Endometrium (tissue), 2 donors: ENCODE results near the gene KIF11.

Experiments used
- FAIRE-seq: peaks from 2 replicates; lab custom pipeline; 2012; peaks lifted over from hg19 to GRCh38; lab: Jason Lieb, UNC
- donor health status: control.
- donor health status: control.

KIF11 gene

GRCh38 chr10:92678206-92678605 lies 85.3 kb downstream of the KIF11 start:
- no peak for FAIRE-seq

GRCh38 chr10:92681306-92681834 lies 88.4 kb downstream of the KIF11 start:
- no peak for FAIRE-seq

GRCh38 chr10:92688573-92688926 lies 95.6 kb downstream of the KIF11 start:
- no peak for FAIRE-seq

DNA sequence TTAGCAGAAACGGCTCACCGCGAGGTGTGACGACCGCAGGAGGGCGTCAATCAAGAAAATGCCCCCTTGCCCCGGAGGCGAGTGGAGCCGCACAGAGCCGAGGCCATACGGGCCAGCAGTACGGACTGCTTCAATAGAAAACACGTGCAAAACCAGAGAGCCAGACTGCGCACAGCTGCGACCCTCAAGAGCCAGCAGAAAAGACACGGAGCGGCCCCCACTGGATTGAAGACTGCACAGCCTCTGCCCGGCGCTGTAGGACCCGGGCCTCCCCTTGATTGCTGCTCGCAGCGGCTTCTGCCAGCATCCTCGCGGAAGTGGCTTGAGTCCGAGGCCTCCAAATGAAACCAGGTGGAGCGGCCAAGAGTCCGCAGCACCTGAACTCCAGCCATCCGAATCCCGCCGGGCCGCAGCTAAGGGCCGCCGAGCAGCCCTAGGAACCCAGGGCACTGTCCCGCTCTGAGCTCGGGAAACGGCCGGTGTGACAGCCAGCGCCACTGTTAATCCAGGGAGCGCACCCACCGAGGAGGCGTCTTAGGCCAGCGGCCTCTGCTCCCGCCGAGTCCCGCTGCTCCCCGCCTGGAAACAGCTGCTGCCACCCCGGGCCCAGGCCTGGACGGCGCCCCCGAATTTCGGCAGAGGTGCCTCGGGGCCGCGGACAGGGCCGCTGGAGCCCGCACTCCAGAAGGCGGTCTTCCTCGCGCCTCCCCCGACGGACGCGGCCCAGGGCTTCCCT lies 96.2 kb downstream of the KIF11 start:
- no peak for FAIRE-seq

DNA sequence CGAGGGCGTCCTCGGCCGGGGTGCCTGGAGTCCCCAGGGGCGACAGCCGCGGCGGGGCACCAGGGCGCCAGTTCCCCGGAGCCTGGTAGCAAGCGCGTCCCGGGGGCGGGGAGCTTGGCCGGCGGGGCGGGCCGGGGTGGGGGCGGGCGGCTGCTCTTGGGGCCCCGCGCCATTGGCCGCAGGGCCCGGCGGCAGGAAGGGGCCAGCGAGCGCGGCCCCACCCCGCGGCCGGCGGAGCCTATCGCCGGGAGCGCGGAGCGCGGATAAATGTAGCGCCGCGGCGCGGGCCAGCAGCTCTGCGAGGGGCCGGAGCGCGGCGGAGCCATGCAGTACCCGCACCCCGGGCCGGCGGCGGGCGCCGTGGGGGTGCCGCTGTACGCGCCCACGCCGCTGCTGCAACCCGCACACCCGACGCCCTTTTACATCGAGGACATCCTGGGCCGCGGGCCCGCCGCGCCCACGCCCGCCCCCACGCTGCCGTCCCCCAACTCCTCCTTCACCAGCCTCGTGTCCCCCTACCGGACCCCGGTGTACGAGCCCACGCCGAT lies 96.8 kb downstream of the KIF11 start, which contains the start of gene HHEX:
TSS of gene HHEX (plus strand) at position 293 of the 548 bp plus-strand sequence. CDS start at position 325, 32 bp downstream.
- no peak for FAIRE-seq

- FAIRE-seq = no peak
Observed at GRCh38 chr10:92690211-92690914, 97.4 kb downstream of the KIF11 start.

GRCh38 chr10:92690915-92691590 lies 98.1 kb downstream of the KIF11 start:
- FAIRE-seq = no peak

- no peak for FAIRE-seq
Observed at GRCh38 chr10:92691591-92692079, 98.7 kb downstream of the KIF11 start.

DNA sequence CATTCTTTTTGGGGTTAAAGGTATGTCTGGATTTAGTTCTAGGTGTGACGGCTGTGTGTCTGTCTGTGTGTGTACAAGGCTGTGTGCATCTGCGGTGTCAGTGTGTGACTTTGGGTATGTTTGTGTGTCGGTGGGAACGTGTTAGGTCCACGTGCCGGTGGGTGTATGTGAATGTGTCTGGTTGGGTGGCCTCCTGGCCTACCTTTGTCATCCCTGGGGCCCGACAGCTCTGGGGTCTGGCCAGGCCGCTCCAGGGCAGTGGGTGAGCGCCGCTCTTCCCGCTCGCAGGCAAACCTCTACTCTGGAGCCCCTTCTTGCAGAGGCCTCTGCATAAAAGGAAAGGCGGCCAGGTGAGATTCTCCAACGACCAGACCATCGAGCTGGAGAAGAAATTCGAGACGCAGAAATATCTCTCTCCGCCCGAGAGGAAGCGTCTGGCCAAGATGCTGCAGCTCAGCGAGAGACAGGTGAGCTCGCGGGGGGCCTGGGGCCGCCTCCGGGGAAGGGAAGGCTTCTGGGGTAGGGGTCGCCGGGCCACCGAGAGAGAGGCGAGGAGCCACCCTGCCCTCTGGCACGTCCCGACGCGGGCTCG lies 99.2 kb downstream of the KIF11 start:
- no peak for FAIRE-seq

DNA sequence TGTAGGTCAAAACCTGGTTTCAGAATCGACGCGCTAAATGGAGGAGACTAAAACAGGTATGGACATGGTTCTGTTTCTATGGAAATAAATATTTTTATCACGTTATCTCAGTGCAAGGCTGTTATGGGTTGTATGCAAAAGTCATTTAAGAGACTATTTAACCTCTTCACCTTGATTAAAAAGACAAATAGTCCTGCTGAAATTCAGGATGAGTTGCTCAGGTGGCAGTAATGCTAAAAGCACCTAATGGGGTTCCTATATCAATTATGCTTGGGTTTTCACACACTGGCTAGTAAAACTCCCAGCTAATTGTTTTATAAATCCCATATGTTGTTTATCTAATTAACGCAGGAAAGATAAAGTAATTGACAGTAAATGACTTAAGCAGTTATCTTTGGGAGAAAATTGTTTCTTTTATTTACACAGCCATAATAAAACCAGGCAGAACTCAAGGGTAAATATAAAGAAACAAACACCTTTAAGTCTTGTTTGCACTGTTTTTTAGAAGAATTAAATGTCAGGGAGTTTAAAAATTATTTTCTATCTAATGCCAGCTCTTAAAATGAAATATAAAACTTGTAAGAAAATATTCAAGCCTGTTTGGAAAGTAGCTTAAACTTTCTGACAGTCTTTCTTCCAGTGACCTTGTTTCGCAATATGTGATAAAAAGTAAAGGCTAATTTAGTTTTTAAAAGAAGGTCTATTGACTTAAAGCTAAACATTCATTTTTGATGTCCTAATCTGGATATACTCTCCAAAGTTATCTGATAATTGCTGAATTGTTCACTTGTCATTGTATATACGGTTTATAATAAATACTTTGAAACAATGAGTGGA lies 100.0 kb downstream of the KIF11 start:
- no peak for FAIRE-seq

- no peak for FAIRE-seq
Observed at GRCh38 chr10:92693534-92693893, 100.6 kb downstream of the KIF11 start.

- FAIRE-seq = no peak
Observed at GRCh38 chr10:92695679-92696605, 103.0 kb downstream of the KIF11 start.

DNA sequence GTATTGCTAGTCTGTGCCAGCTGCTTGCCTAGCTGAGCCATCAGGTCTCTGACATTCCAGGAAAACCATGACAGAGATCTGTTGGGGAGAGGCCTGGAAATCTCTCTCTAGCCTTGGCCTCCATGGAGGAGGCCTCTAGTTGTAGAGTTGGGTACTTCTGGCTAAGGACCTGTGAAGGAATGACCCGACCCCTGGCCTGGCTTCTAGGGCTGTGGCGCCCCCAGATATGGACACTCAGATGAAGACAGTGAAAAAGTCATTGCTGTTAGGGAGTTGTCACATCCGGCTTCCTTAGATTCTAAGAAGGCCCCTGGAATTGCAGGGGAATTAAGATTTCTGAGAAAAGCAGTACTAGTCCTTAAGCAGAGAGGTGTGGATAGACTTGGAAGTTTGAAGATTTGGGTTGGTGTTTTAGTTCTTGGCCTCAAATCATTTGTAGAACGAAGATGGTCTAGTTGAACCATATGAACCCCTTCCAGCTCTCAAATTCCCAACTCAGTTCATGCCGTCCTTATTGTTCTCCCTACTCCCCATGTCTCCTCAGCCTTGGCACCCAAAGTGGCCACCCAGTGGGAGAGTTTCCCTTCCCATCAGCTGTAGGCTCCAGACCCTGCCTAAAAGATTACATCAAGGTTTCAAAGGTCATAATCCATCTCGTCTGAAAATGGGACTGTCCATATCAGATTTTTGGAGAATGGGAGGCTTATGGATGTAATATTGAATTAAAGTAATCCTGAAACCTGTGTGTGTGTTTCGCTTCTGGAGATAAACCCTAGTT lies 103.9 kb downstream of the KIF11 start:
- FAIRE-seq = no peak

DNA sequence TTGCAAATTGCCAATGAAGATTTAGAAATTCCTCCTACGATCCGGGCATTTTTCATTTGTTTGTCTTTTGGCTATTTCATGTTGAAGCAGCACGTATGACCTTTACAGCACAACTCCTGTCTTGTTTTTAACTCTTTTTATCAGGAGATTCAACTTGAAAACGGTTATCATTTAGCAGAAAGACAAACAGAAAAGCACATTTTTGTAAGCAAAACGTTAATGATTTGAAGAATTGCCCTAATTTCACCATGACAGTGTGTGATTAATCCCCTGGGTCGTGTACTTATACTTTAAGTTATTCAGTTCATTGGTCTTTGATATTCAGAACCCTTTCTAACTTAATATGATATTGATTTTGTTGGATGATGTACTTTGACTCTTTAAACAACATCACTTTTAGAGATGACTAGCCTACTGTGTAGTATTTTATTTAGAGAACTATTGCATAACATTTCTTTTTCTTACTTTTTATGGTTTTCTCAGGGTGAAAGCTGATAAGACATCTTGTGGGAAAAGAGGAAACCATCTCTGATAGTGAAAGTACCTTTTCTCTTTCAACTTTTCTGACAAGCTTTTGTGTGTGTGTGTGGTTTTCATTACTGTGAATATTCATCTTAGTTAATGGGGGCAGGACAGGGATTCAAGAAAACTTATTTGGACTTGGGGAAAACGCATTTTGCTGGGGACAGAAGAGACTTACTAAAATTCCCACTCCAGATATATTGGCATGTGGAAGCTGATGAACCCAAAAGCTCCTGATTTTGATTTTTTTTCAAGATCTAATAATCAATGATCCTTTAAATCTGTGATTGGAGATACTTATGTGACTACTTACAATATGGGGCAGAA lies 105.0 kb downstream of the KIF11 start:
- FAIRE-seq = no peak

GRCh38 chr10:92699193-92699517 lies 106.2 kb downstream of the KIF11 start:
- no peak for FAIRE-seq

DNA sequence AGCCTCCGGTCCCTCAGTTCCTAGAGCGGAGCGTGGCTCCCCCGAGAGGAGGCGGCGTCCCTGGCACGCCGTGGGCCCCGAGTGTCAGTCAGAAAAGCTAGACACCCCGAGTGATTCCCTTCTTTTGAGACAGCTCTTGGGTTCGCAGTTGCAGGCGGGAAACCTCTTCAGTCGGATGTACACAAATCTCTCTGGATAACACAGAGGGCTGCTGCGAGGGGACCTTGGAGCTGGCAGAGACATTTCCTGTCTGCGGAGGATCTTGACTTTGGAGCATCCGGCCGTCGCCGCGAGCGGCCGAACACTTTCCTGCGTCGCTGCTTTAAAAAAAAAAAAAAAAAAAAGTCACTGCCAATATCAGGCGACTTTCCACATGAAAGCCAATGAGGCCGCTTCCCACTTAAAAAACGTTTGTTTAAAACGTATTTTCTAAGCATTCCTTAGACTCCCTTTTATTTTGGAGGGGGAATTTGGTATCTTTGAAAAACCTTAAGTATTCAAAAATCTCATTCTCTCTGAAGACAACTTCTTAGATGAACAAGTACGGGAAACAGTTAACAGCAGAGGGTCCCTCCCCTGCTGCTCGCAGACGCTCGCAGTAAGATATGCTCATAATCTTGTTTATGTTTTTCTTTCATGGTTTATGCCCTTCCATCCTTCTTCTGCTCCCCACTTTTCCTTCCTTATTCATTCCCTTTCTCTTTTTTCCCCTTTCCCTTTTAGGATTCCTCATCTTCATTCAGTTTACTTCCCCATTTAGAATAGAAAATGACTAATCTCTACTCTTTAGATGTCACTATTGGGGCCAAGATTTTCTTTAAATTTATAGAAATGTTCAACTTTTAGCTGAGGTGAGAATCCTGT lies 106.8 kb downstream of the KIF11 start:
- no peak for FAIRE-seq

DNA sequence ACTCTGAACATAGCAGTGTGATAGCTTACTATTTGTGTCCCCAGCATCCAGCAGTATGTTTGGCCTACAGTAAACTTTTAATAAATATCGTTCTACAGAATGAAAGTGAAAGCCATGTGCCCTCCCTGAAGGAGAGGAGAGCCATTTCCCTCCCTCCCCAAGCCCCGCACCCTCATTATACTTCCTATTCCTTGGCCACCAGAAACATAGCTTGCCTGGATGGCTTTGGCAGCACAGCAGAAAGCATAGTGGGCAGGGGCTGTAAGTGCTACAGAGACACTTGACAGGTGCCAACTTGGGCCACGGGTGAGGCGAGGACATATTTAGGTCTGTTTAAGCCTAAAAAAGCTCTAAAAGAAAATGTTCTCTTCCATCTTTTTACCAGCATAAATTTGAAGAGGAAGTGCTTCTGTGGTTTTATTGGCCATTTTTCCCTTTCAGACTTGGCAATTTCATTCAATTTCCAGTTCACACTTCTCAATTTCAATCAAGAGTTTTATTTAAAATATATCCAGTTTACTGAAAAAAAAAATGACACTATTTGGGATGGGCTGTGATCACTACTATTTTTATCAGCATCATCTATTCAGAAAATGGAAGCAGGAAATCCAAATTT lies 109.5 kb downstream of the KIF11 start:
- FAIRE-seq = no peak
